KMS-11 (cell line): ENCODE measurements around the gene SURF4.
A peak's percentile ranks its signal among the peaks of the same experiment; 100 is the strongest.

Source experiments
- H2AFZ ChIP-seq: fragments of 200-600 bp; sonication (generic); 2 replicates; pipeline ENCODE4 v1.6.1; 2016; ENCODE audit warnings: antibody characterized with exemption, mixed run types, low read depth
- H3K27ac ChIP-seq: fragments of 200-600 bp; sonication (generic); 2 replicates; pipeline ENCODE4 v1.6.1; 2016; ENCODE audit warnings: mild to moderate bottlenecking, mixed run types
- H3K27me3 ChIP-seq: fragments of 200-600 bp; sonication (generic); 2 replicates; pipeline ENCODE4 v1.6.1; 2017; ENCODE audit warnings: mild to moderate bottlenecking, low read depth, mixed run types, moderate library complexity; ENCODE audit not compliant: insufficient read depth
- H3K36me3 ChIP-seq: fragments of 200-600 bp; sonication (generic); 2 replicates; pipeline ENCODE4 v1.6.1; 2017; ENCODE audit warnings: mild to moderate bottlenecking, mixed run types; ENCODE audit not compliant: insufficient read depth
- H3K4me1 ChIP-seq: fragments of 200-600 bp; sonication (generic); 2 replicates; pipeline ENCODE4 v1.6.1; 2016; ENCODE audit warnings: mild to moderate bottlenecking, low read depth, mixed run types; ENCODE audit not compliant: poor library complexity, severe bottlenecking
- H3K4me2 ChIP-seq: fragments of 200-600 bp; sonication (generic); 2 replicates; pipeline ENCODE4 v1.7.0; 2016; ENCODE audit warnings: mild to moderate bottlenecking, mixed run types
- H3K4me3 ChIP-seq: fragments of 200-600 bp; sonication (generic); IDR thresholded peaks from 2 replicates; pipeline ENCODE4 v1.6.1; 2017; ENCODE audit warnings: low read depth, low read length, mixed read lengths; ENCODE audit not compliant: insufficient read depth
- H3K79me2 ChIP-seq: fragments of 200-600 bp; sonication (generic); 2 replicates; pipeline ENCODE4 v1.6.1; 2016; ENCODE audit warnings: low read depth, mixed run types; ENCODE audit not compliant: insufficient read depth
- H3K9ac ChIP-seq: fragments of 200-600 bp; sonication (generic); 2 replicates; pipeline ENCODE4 v1.6.1; 2016; ENCODE audit warnings: mild to moderate bottlenecking, mixed run types
- H4K20me1 ChIP-seq: fragments of 200-600 bp; sonication (generic); 2 replicates; pipeline ENCODE4 v1.6.1; 2016; ENCODE audit warnings: mild to moderate bottlenecking, mixed run types; ENCODE audit not compliant: insufficient read depth
- TF ChIP-seq, protein P1 (sequence below): fragments of 200-600 bp; sonication (generic); conservative IDR thresholded peaks from 2 replicates; pipeline ENCODE4 v1.6.1; 2017; ENCODE audit warnings: low read depth, mild to moderate bottlenecking, antibody characterized with exemption, low read length, moderate library complexity, mixed read lengths

Gene SURF4

GRCh38 chr9:133375724-133376654, at the start of gene SURF4, which contains the start of gene STKLD1:
TSS of gene SURF4 (minus strand) at chr9:133376060. CDS start at chr9:133375969, 91 bp downstream.
TSS of gene STKLD1 (plus strand) at chr9:133376366. CDS start at chr9:133376474, 108 bp downstream.
- Histone ChIP-seq H3K36me3 (no peaks in the 10 kb centered on the region), H3K4me3 (no peak within 1 kb of the TSS), H2AFZ (peak within 1 kb of the TSS; percentile 66), H4K20me1 (no peaks in the 10 kb centered on the region), H3K9ac (peak within 1 kb of the TSS; percentile 86), H3K4me1 (peaks cover 10% of the 10 kb centered on the region), H3K4me2 (peak within 1 kb of the TSS; percentile 95), H3K27ac (peak within 1 kb of the TSS; percentile 76), H3K79me2 (peaks cover 47% of the 10 kb centered on the region), H3K27me3 (no peaks in the 10 kb centered on the region; the same call in 1 of the 2 replicates)
- TF ChIP-seq, protein P1, sequence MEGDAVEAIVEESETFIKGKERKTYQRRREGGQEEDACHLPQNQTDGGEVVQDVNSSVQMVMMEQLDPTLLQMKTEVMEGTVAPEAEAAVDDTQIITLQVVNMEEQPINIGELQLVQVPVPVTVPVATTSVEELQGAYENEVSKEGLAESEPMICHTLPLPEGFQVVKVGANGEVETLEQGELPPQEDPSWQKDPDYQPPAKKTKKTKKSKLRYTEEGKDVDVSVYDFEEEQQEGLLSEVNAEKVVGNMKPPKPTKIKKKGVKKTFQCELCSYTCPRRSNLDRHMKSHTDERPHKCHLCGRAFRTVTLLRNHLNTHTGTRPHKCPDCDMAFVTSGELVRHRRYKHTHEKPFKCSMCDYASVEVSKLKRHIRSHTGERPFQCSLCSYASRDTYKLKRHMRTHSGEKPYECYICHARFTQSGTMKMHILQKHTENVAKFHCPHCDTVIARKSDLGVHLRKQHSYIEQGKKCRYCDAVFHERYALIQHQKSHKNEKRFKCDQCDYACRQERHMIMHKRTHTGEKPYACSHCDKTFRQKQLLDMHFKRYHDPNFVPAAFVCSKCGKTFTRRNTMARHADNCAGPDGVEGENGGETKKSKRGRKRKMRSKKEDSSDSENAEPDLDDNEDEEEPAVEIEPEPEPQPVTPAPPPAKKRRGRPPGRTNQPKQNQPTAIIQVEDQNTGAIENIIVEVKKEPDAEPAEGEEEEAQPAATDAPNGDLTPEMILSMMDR = no peak

DNA sequence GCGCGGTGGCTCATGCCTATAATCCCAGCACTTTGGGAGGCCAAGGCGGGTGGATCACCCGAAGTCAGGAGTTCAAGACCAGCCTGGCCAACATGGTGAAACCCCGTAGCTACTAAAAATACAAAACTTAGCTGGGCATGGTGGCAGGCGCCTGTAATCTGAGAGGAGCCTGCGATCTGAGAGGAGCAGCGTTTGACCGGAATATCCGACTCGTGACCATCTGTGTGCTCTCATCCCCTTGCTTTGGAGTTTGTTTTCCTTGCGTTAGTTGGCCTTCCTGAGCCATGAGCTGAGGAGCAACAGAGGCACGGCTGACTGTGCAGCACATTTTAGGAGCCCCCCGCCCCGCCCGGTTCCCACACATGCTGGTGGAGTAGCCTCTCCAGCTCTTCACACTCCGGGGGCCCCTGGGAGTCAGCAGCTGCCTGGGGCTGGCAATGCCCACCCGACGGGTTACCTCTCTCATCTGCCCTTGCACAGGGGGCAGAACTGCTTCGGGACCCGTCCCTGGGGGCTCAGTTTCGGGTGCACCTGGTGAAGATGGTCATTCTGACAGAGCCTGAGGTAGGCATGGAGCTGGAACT, 49.3 kb upstream of the SURF4 start:
- H3K9ac ChIP-seq = no peak overlapping the region
- peaks cover 4% of the 10 kb centered on the region for H3K4me1 ChIP-seq
- H3K27ac ChIP-seq = no peak overlapping the region
- no peak overlapping the region for H2AFZ ChIP-seq
- no peak overlapping the region for H3K4me3 ChIP-seq
- no peaks in the 10 kb centered on the region for H3K79me2 ChIP-seq
- H4K20me1 ChIP-seq = no peaks in the 10 kb centered on the region
- TF ChIP-seq, protein P1 = no peak
- H3K36me3 ChIP-seq = no peaks in the 10 kb centered on the region
- H3K4me2 ChIP-seq = no peak overlapping the region
- H3K27me3 ChIP-seq = peaks cover 69% of the 10 kb centered on the region

GRCh38 chr9:133424187-133424586, 48.3 kb upstream of the SURF4 start:
- Histone ChIP-seq H3K9ac (no peak overlapping the region), H3K36me3 (no peaks in the 10 kb centered on the region), H3K4me1 (peaks cover 6% of the 10 kb centered on the region), H3K79me2 (no peaks in the 10 kb centered on the region), H2AFZ (no peak overlapping the region), H3K4me3 (no peak overlapping the region), H3K27me3 (peaks cover 67% of the 10 kb centered on the region), H4K20me1 (no peaks in the 10 kb centered on the region), H3K4me2 (no peak overlapping the region), H3K27ac (no peak overlapping the region)
- TF ChIP-seq, protein P1 = no peak

DNA sequence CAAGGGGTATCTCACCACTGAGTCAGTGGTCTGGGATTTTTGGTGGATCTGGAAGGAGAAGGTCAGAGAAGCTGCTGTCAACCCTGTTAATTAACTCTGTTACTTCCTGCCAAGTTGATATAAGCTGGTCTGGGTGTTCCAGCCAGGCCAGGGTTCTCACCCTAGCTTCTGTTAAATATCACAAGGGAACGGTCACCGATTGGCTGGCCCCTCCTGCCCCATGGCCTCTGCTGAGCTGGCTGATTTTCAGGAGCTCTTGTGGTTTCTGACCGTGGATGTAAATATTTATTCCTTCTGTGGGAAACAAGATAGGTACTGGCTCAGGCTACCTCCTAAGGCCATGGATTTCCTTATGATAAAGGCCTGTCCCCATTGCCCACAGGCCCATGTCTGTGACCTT, 47.4 kb upstream of the SURF4 start:
- no peaks in the 10 kb centered on the region for H3K79me2 ChIP-seq
- H3K4me1 ChIP-seq = peaks cover 6% of the 10 kb centered on the region
- no peaks in the 10 kb centered on the region for H4K20me1 ChIP-seq
- TF ChIP-seq, protein P1 = no peak
- H3K36me3 ChIP-seq = no peaks in the 10 kb centered on the region
- no peak overlapping the region for H3K4me2 ChIP-seq
- H2AFZ ChIP-seq = no peak overlapping the region
- H3K9ac ChIP-seq = no peak overlapping the region
- peaks cover 67% of the 10 kb centered on the region for H3K27me3 ChIP-seq
- H3K4me3 ChIP-seq = no peak overlapping the region
- H3K27ac ChIP-seq = no peak overlapping the region
